ENCODE data around the gene FBXO15.

GRCh38 chr18:74074668-74075564, 72.7 kb downstream of the FBXO15 start:
- TF ChIP-seq POLR2A (IDR thresholded peaks at IDR 0.05; ENCODE audit: low read depth, low read length) (no peak), EZH2 (IDR thresholded peaks at IDR 0.05; ENCODE audit: borderline replicate concordance, low read depth, low read length, severe bottlenecking) (no peak), CTCF (IDR thresholded peaks at IDR 0.05; ENCODE audit: extremely low read depth in 1 of 2, insufficient read depth in 1 of 2, low read depth in 1 of 2, low read length in 2 of 2) (no peak)
